HPDE6-E6E7 (cell line): Measurements from ENCODE around the gene AGAP1.

Source experiments
- DNase-seq: peaks from one replicate; pipeline ENCODE4 v3.0.0; 2011; ENCODE audit warnings: missing footprints; ENCODE audit errors: extremely low spot score

Gene AGAP1

GRCh38 chr2:235765181-235765820, 271.5 kb downstream of the AGAP1 start:
- DNase-seq = peak; percentile 51

GRCh38 chr2:235766278-235766677, 272.4 kb downstream of the AGAP1 start:
- DNase-seq = peak; percentile 48

GRCh38 chr2:235768606-235769005, 274.8 kb downstream of the AGAP1 start:
- DNase-seq = no peak

GRCh38 chr2:235769046-235769445, 275.2 kb downstream of the AGAP1 start:
- peak; percentile 37 for DNase-seq

DNA sequence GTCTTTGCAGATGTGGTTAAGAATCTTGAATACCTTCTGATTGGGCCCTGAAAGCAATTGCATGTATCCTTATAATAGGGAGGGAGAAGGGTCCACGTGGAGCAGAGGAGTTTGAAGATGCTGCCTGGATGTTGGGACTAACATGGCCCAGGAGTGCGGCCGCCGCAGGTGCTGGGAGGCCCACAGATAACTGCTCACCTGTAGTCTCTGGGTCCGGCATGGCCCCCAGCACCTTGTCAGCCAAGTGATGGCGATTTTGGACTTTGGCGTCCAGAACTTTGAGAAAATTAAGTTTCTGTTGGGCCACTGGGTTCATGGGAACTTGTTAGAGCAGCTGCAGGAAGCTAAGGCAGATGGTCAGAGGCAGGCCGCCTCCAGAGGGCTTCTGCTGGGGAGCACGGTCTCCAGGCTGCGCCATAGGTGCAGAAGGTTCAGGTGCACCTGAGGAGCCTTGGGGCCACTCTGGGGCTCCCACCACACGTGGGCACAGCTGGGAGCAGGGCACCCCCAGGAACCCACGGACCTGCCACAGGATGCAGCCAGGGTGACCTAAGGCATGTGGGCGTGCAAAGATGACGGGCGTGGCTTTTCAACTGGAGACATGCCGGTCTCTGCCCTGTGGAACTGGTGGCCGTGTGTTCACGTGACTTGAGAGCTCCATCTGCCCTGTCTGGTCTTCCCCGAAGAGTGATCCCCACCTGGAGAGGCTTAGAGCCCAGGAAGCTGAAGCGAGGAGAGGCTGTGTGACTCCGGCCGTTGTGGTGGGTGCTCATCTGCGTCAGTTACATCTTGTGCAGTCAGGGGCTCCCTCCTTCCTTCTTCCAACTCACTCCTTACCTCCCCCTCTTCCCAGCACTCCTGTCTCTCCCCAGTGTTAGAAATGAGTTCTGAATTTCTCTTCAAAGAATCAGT, 277.3 kb downstream of the AGAP1 start:
- DNase-seq = no peak

DNA sequence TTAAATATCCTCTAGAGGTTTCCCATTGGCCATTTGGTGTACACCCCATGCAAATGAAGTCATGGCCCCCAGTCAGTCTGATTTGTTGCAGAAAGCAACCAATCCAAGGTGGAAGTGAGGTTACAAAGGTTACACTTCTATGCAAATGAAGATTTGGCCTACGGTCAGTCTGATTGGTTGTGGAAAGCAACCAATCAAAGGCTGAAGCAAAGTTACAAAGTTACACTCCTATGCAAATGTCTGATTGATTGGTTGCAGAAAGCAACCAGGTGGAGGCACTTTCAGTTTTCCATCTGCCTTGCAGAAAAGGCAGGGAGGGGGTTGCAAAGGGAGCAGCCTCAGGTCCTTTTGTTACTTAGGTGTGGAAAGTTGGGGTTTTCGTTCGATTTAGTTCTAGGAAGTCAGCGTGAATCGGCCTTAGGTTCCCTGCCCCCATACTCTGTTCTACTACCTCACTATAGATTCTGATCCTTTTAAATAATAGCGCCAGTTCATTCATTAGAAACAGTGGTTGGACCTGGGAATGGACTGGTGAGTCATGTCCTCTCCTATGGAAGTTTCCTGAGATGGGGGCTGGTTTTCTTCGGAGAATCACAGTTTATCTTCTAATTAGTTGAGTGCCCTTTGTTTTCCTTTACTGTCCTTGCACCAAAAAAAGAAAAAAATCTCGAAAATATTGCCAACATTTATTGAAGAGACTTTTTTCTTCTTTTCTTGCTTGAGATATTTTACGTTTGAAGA, 279.5 kb downstream of the AGAP1 start:
- no peak for DNase-seq

DNA sequence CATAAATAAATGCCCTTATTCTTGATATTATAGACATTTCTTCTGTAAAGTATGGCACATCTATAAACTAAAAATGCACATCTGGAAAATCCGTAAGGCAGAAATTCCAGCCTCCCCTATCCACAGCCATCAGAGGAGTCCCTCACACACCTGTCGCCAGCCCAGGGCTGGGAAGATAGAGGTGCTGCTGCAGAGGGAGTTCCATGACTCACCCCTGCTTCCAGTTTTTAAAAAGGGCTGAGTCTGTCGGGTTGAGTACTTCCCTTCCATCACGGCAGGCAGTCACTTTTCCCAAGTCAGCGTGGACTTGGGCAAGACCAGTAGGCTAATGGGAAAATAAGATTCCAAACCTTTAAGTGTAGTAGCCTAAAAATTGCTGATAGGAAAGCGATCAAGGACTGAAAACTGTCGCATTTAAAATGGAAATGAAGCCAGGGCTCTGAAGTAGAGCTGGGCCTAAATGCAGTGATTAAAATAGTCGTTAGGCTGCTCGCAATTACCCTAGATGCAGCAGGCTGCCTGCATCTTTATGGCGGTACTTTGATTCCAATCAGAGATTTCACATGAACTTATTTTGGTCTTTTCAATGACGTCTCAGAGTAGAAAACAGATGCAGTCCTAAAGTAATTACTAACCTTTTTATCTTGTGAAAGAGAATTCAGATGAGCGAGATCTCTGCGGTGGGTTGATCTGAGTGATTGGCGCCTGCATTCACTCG, 280.5 kb downstream of the AGAP1 start:
- no peak for DNase-seq

- DNase-seq = no peak
These were observed 282.7 kb downstream of the AGAP1 start for GRCh38 chr2:235776531-235776930.

GRCh38 chr2:235779444-235779896, 285.6 kb downstream of the AGAP1 start:
- peak; percentile 82 for DNase-seq

GRCh38 chr2:235780401-235780800, 286.6 kb downstream of the AGAP1 start:
- DNase-seq = no peak

DNA sequence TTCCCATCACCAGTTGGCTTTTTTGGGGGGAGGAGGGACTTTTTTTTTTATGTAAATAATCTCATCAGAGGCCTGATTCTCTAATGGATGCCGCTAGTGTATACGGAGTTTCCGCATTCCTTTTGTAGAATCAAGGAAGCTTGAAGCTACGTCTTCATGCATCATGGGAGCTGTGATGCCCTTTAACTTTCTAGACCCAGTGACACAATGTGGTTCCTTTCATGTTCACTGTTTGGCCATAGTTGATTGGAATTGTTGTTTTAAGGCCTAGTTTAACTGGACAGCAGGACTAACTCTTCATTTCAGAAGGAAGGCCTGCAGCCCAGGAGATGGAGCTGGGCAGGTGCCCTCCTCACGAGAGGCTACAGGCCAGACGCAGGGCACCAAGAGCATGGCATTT, 287.9 kb downstream of the AGAP1 start:
- no peak for DNase-seq

DNA sequence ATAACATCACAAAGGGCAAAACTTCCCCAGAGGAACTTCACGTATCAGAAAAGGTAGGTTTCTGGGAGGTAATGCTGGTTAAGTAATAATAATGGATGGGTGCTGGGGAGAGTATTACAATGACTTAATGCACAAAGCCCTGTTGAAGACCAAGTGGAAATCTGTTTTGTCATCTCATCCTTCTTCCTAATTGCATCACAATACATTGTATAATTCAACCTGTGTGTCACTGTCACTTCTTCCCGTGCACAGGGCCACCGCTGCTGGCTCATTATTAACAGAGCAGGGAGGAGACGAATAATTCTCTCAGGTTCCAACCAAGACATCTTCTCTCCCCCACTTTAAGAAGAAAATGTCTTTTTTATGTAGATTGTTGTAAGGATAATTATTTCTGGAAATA, 290.9 kb downstream of the AGAP1 start:
- no peak for DNase-seq

GRCh38 chr2:235789552-235789951, 295.7 kb downstream of the AGAP1 start:
- no peak for DNase-seq

DNA sequence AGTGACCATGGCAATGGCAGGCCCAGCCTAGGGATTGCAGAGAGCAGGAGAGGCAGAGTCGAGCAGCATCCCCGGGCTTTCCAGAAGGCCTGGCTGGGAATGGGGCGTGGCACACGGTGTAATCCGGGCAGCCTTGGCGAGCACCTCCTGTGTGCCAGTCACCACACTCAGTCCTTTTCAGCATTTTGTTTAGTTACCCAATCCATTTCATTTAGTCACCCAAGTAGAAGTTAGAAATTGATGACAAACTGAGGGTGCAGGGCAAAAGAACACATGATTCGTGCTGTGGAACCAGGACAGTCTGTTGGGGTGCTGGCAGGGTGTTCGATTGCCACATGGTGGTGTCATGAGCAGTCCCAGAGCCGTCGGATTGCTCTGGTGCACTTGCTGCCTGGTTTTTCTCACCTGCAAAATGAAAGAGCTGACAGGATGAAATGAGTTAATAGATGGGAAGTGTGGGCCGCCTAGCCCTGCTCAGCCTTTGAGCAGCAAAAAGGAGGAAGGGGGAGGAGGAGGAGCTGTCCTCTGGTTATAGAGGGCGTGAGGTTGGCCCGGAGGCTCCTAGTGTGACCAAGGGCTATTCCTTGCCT, 299.4 kb downstream of the AGAP1 start:
- DNase-seq = peak; percentile 50

DNA sequence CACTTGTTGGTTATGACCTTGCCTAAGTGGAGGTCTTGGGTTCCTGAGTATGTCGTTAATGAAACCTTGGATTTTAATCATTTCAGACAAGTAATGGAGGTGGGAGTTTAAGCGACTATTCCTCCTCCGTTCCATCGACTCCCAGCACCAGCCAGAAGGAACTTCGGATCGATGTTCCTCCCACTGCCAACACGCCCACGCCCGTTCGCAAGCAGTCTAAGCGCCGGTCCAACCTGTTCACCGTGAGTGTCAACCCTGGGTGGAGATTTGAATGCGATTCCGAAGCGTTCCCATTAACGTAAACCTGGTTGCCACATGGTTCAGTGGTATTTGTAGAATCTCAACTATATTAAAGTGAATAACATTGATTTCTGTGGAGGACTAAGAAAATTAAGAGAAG, 305.4 kb downstream of the AGAP1 start:
- DNase-seq = no peak

DNA sequence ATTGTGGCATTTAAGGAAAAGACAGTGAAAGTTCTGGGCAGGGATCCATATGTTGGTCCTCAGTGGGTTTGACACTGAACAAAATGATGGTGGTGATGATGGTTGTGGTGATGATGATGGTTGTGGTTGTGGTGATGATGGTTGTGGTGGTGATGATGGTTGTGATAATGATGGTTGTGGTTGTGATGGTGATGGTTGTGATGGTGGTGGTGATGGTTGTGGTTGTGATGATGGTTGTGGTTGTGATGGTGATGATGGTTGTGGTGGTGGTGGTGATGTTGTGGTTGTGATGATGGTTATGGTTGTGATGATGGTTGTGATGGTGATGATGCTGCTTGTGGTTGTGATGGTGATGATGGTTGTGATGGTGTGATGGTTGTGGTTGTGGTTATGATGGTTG, 308.7 kb downstream of the AGAP1 start:
- no peak for DNase-seq

- DNase-seq = no peak
These were observed 309.2 kb downstream of the AGAP1 start for GRCh38 chr2:235803028-235803427.

DNA sequence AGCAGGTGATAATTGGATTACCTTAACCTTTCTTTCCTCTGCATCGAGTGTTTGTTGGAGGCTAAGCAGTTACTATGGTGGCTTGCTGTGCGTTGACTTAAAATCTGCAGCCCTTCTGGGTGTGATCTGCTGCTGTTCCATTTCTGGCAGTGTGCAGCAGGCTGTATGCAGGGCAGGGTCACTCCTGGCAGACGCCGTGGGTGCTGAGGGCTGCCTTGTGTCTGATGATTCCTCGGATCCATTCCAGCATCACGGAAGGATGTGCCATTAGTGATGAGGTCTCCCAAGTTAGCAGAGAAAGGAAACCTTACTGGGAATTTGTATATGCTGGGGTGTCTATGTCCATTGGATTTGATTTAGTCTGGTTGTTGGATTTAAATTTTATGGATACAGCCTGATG, 310.8 kb downstream of the AGAP1 start:
- no peak for DNase-seq

DNA sequence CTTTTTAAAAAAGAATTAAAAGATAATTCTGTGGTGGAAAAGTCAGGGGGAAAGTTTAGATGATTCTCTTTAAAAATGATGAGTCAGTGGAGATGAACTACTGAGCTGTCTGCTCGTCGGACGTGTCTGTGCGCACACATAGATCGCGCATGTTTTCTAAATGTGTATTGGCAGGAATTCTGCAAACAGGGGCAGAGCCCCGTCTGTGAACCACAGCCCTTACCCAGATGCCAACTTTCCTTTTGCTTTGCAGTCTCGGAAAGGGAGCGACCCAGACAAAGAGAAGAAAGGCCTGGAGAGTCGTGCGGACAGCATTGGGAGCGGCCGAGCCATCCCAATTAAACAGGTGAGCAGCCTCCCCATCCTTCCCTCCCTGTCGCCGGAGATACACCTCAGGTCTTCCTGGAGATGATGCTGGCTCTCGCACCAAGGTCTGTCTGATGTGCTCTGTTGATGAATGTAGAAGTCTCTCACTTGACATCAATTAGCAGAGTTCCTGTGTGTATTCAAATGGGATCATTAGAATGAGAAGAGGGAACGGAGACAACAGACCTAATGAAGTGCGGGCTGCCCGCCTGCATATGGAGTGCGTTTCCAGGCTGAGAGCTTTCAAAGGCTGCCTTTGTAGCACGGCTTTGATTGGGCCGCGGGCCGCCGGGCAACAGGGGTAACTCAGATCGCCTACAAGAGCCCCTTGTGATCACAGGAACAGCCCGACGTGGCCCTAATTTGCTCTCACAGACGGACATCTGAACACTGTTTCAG, 313.3 kb downstream of the AGAP1 start:
- DNase-seq = no peak

GRCh38 chr2:235808366-235808765, 314.5 kb downstream of the AGAP1 start:
- DNase-seq = no peak

DNA sequence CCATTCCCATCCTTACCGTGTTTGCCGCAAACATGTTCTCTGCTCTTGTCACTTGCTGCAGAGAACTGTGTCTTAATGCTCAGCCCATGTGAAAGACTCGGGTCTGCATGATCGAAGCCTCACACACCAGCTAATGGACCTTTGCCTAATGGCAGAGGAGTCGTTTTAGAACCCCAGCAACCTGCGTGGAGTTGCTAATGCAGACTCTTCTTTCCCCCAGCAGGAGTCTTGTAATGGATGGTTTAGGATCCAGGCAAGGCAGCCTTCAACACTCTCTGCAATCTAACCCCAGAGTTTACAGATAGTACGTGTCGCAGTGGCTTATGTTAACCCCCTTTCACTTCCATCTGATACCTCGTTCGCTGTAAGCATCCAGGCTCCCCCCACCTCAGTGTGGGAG, 316.4 kb downstream of the AGAP1 start:
- no peak for DNase-seq
